Stimulated activated CD4-positive, alpha-beta T cell treated with anti-CD3 and anti-CD28 coated beads, TNF-alpha, amount 100 ng/mL, for 48 hours (primary cell): ENCODE results near the gene CNIH2.

Experiments used
- DNase-seq, 3 donors: peaks; one replicate each; pipeline ENCODE4 v3.0.0-alpha.2; 2020; ENCODE audit warnings: low read depth in 3 of 3

CNIH2 gene

GRCh38 chr11:66329165-66329673, 51.2 kb downstream of the CNIH2 start:
- no peak for DNase-seq

GRCh38 chr11:66330931-66331330, 53.0 kb downstream of the CNIH2 start:
- DNase-seq, result no peak

DNA sequence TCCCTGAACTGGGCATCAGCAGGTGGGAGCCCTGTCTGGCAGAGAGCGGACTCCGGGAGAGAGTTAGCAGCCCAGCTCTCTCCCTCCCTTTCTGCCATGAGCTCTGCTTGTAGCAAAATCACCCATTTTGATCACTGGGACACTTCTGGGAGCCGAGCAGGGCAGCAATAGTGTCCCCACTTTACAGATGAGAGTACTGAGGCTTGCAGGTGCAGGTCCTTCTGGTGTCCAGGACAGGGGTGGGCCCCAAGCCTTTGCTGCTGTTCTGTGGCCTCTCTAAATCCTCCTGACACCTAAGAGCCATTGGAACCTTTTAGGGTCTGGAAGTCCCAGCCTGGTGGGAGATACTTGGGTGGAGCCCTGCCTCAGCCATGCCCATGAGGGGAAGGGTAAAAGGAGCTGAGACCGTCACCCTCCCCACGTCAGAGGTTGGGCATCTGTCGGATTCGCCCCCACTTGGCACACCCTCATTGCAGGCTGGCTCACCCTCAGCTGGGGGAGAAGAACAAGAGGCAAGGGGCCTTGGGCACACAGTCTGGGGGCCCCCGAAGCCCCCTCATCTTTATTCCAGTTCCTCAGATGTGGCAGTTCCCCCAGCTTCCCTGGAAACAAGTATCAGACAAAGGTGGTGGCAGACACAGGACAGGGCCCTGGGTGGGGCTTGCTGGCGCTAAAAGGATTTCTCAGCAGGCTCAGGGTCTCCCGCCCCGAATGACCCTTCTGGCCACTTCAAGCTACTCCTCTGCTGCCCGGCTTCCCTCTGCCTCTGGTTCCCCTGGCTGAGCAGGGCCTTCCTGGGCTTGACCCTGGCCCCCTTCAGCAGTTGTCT, 53.8 kb downstream of the CNIH2 start:
- no peak for DNase-seq

DNA sequence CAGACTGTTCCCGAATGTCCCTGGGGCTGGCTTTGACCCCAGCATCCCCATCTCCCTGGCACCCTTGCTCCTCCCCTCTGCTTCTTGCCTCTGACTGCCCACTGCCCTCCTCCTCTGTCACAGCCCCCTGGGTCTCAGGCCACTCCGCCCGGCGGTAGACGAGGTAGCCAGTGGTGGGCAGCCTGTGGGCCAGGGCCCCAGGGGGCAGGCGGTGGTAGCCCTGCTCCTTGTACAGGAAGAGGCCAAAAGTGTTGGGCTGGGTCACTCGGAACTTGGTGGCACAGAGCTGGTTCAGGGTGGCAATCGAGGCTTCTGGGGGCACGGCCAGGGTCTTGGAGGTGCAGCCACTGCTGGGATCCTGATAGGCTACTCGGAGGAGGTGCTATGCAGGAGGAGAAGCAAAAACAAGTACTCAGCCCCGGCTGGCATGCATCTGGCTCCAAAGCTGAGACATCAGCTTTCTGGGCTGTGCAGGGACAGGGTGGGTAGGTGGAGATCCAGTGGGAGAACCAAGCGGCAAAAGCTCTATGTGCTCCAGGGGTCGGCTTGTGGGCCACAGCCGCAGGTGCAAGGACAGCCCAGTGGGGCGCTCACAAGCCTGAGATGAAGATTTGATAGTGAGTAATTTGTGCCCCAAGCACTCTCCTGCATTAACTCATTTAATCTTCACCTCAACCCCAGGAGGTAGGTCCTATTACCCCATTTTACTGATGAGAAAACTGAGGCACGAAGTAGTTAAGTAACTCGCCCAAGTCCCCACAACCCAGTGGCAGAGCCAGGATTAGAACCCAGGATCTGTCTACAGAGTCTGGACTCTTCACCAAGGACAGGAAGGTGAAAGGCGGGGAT, 54.6 kb downstream of the CNIH2 start:
- no peak for DNase-seq

- DNase-seq, result no peak
These were observed 55.4 kb downstream of the CNIH2 start for GRCh38 chr11:66333220-66333877.
